Activated T-cell treated with anti-CD3 and anti-CD28 coated beads, Interleukin-2, amount 50 U/mL, for 72 hours (primary cell): Measurements from ENCODE around the gene MGAT1. TPM values are rescaled to one million over a fixed set of nuclear protein-coding genes. Genes with fewer than 3 reads are reported as not detected.

Experiments used
- ATAC-seq, 2 donors: fragments of 150-1000 bp; cut with Tn5 transposase; replicated peaks in 1 of 2; 2 replicates each; pipeline ENCODE4 v1.10.0; 2021; ENCODE audit warnings: moderate library complexity in 2 of 2, mild to moderate bottlenecking in 1 of 2
- DNase-seq, 2 donors: peaks; one replicate each; pipeline ENCODE4 v3.0.0; 2021 to 2022; ENCODE audit warnings: mixed read lengths in 1 of 2
- H3K27ac Mint-ChIP-seq: one replicate; pipeline ENCODE4 v1.8.0; 2022; ENCODE audit warnings: mild to moderate bottlenecking, moderate library complexity, mixed read lengths
- H3K27me3 Mint-ChIP-seq: one replicate; pipeline ENCODE4 v1.8.0; 2022; ENCODE audit warnings: low read depth, mixed read lengths
- H3K36me3 Mint-ChIP-seq, 2 donors: one replicate each; pipeline ENCODE4 v1.8.0; 2022; ENCODE audit warnings: mixed read lengths in 2 of 2, mild to moderate bottlenecking in 1 of 2; ENCODE audit not compliant: insufficient read depth in 2 of 2
- H3K4me1 Mint-ChIP-seq: one replicate; pipeline ENCODE4 v1.8.0; 2022; ENCODE audit warnings: low read depth, mixed read lengths
- H3K4me3 Mint-ChIP-seq, 2 donors: one replicate each; pipeline ENCODE4 v1.8.0; 2022; ENCODE audit warnings: mild to moderate bottlenecking in 2 of 2, mixed read lengths in 2 of 2, moderate library complexity in 2 of 2
- H3K9me3 Mint-ChIP-seq, 2 donors: one replicate each; pipeline ENCODE4 v1.8.0; 2022; ENCODE audit warnings: mixed read lengths in 2 of 2
- total RNA-seq, 2 donors: library from RNA; stranded (reverse); gene quantifications; one replicate each; pipeline ENCODE4 v1.2.3, GENCODE V29; 2022

The MGAT1 gene
- total RNA-seq, result 100 to 1,000 TPM; 102 to 109 TPM

- ATAC-seq (peak; percentile 62 to 66), DNase-seq (peak; percentile 87 to 88)
- Mint-ChIP-seq H3K9me3 (no peaks in the 10 kb centered on the region), H3K27me3 (no peaks in the 10 kb centered on the region), H3K4me3 (peak within 1 kb of the TSS; percentile 63 to 79), H3K36me3 (peaks cover 7 to 11% of the 10 kb centered on the region in 2 donors), H3K27ac (peak within 1 kb of the TSS; percentile 87), H3K4me1 (peaks cover 84% of the 10 kb centered on the region)
These were observed at the start of gene MGAT1 for GRCh38 chr5:180802325-180803180. MGAT1 (minus strand) TSS chr5:180802806; CDS start chr5:180792971, 9,835 bp downstream.

- Mint-ChIP-seq H3K27ac (no peak overlapping the region), H3K36me3 (peaks cover 49 to 65% of the 10 kb centered on the region in 2 donors), H3K27me3 (no peaks in the 10 kb centered on the region), H3K4me3 (no peak overlapping the region), H3K4me1 (peaks cover 13% of the 10 kb centered on the region), H3K9me3 (peaks cover 17 to 21% of the 10 kb centered on the region in 2 donors)
- no peak for DNase-seq
- ATAC-seq, result no peak
These were observed 48.0 kb upstream of the MGAT1 start for GRCh38 chr5:180850434-180851078.

GRCh38 chr5:180849827-180850226, 47.2 kb upstream of the MGAT1 start:
- Mint-ChIP-seq H3K27me3 (no peaks in the 10 kb centered on the region), H3K27ac (no peak overlapping the region), H3K9me3 (peaks cover 17 to 21% of the 10 kb centered on the region in 2 donors), H3K4me3 (no peak overlapping the region), H3K4me1 (peaks cover 9% of the 10 kb centered on the region), H3K36me3 (peaks cover 49 to 63% of the 10 kb centered on the region in 2 donors)
- no peak for DNase-seq
- ATAC-seq, result no peak

- H3K9me3 Mint-ChIP-seq, result peaks cover 17 to 21% of the 10 kb centered on the region in 2 donors
These were observed 46.3 kb upstream of the MGAT1 start for GRCh38 chr5:180848878-180849277.

GRCh38 chr5:180848265-180848664, 45.7 kb upstream of the MGAT1 start:
- DNase-seq (no peak), ATAC-seq (no peak)
- no peak overlapping the region for H3K27ac Mint-ChIP-seq
- peaks cover 45 to 60% of the 10 kb centered on the region in 2 donors for H3K36me3 Mint-ChIP-seq
- H3K4me1 Mint-ChIP-seq, result peaks cover 9% of the 10 kb centered on the region
- no peaks in the 10 kb centered on the region for H3K27me3 Mint-ChIP-seq
- H3K9me3 Mint-ChIP-seq, result peaks cover 17 to 21% of the 10 kb centered on the region in 2 donors
- no peak overlapping the region for H3K4me3 Mint-ChIP-seq

More at GRCh38 chr5:180848878-180849277, 46.3 kb upstream of the MGAT1 start:
- ATAC-seq (no peak), DNase-seq (no peak)
- H3K4me1 Mint-ChIP-seq, result peaks cover 9% of the 10 kb centered on the region
- H3K36me3 Mint-ChIP-seq, result peaks cover 45 to 60% of the 10 kb centered on the region in 2 donors
- no peak overlapping the region for H3K4me3 Mint-ChIP-seq
- H3K27me3 Mint-ChIP-seq, result no peaks in the 10 kb centered on the region
- H3K27ac Mint-ChIP-seq, result no peak overlapping the region

GRCh38 chr5:180847026-180847425, 44.4 kb upstream of the MGAT1 start:
- H3K9me3 Mint-ChIP-seq, result peaks cover 18 to 23% of the 10 kb centered on the region in 2 donors
- H3K27me3 Mint-ChIP-seq, result no peaks in the 10 kb centered on the region
- H3K36me3 Mint-ChIP-seq, result peaks cover 42 to 55% of the 10 kb centered on the region in 2 donors
- no peak for DNase-seq
- no peak for ATAC-seq
- no peak overlapping the region for H3K4me3 Mint-ChIP-seq
- peaks cover 5% of the 10 kb centered on the region for H3K4me1 Mint-ChIP-seq
- H3K27ac Mint-ChIP-seq, result no peak overlapping the region

- Mint-ChIP-seq H3K9me3 (peaks cover 11 to 12% of the 10 kb centered on the region in 2 donors), H3K27me3 (no peaks in the 10 kb centered on the region), H3K4me3 (no peak overlapping the region), H3K27ac (no peak overlapping the region), H3K4me1 (peaks cover 5% of the 10 kb centered on the region), H3K36me3 (peaks cover 21 to 39% of the 10 kb centered on the region in 2 donors)
- DNase-seq (no peak), ATAC-seq (no peak)
These were observed 42.3 kb upstream of the MGAT1 start for GRCh38 chr5:180844858-180845257.

- Mint-ChIP-seq H3K27me3 (no peaks in the 10 kb centered on the region), H3K27ac (no peak overlapping the region), H3K9me3 (peaks cover 11 to 12% of the 10 kb centered on the region in 2 donors), H3K4me1 (peaks cover 5% of the 10 kb centered on the region), H3K36me3 (peaks cover 21 to 35% of the 10 kb centered on the region in 2 donors), H3K4me3 (no peak overlapping the region)
- no peak for DNase-seq
- ATAC-seq, result no peak
These were observed 41.8 kb upstream of the MGAT1 start for GRCh38 chr5:180844432-180844831.

- ATAC-seq (no peak), DNase-seq (no peak)
- no peak overlapping the region for H3K27ac Mint-ChIP-seq
- H3K4me3 Mint-ChIP-seq, result no peak overlapping the region
- peaks cover 5 to 6% of the 10 kb centered on the region in 2 donors for H3K9me3 Mint-ChIP-seq
- H3K36me3 Mint-ChIP-seq, result peaks cover 1 to 9% of the 10 kb centered on the region in 2 donors
- H3K27me3 Mint-ChIP-seq, result no peaks in the 10 kb centered on the region
- peaks cover under 1% of the 10 kb centered on the region for H3K4me1 Mint-ChIP-seq
These were observed 37.3 kb upstream of the MGAT1 start for GRCh38 chr5:180839935-180840334.

- DNase-seq (no peak), ATAC-seq (no peak)
- Mint-ChIP-seq H3K27ac (no peak overlapping the region), H3K27me3 (no peaks in the 10 kb centered on the region), H3K36me3 (peaks cover 1 to 14% of the 10 kb centered on the region in 2 donors), H3K4me1 (peaks cover 8% of the 10 kb centered on the region), H3K4me3 (no peak overlapping the region), H3K9me3 (peaks cover 5 to 6% of the 10 kb centered on the region in 2 donors)
These were observed 36.6 kb upstream of the MGAT1 start for GRCh38 chr5:180839227-180839626.

GRCh38 chr5:180837478-180837877, 34.9 kb upstream of the MGAT1 start:
- Mint-ChIP-seq H3K4me1 (peaks cover 25% of the 10 kb centered on the region), H3K27me3 (no peaks in the 10 kb centered on the region), H3K36me3 (peaks cover 1 to 20% of the 10 kb centered on the region in 2 donors), H3K9me3 (peaks cover 5 to 6% of the 10 kb centered on the region in 2 donors), H3K4me3 (no peak overlapping the region), H3K27ac (no peak overlapping the region)
- DNase-seq, result no peak
- ATAC-seq, result no peak

- H3K4me1 Mint-ChIP-seq, result peaks cover 50% of the 10 kb centered on the region
- H3K27ac Mint-ChIP-seq, result peak overlapping the region; percentile 96
- peaks cover 15 to 32% of the 10 kb centered on the region in 2 donors for H3K36me3 Mint-ChIP-seq
These were observed 30.0 kb upstream of the MGAT1 start for GRCh38 chr5:180832638-180833068.

More at GRCh38 chr5:180832638-180833068, 30.0 kb upstream of the MGAT1 start:
- DNase-seq, result peak; percentile 51 to 54
- no peaks in the 10 kb centered on the region for H3K27me3 Mint-ChIP-seq
- peak overlapping the region; percentile 99 for H3K4me3 Mint-ChIP-seq
- H3K9me3 Mint-ChIP-seq, result no peaks in the 10 kb centered on the region
- ATAC-seq, result peak; percentile 72 to 80
